ENCODE data around the gene POGLUT2.

Gene POGLUT2

DNA sequence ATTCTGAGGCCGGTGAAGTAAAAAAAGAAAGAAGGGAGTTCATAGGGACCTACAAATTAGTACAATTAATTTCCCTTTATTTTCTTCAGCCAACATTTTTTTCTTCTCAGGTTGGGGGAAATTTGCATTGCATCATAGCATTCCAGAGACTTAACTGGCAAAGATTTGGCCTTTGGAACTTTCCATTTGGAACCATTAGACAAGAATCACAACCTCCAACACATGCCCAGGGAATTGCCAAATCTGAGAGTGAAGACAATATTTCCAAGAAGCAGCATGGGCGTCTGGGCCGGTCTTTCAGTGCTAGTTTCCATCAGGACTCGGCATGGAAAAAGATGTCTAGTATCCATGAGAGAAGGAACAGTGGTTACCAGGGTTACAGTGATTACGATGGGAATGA lies 40.7 kb upstream of the POGLUT2 start:
- in situ Hi-C loops (cut with HindIII; ENCODE audit: low sequenced_read_pairs): no loop called here
- H3K4me3 ChIP-seq (ENCODE audit: low read depth, low read length): no peak overlapping the region
- no peak for DNase-seq (ENCODE audit: low read depth)
- TF ChIP-seq CTCF (IDR thresholded peaks at IDR 0.05; ENCODE audit: low read depth, low read length, missing control alignments): no peak

DNA sequence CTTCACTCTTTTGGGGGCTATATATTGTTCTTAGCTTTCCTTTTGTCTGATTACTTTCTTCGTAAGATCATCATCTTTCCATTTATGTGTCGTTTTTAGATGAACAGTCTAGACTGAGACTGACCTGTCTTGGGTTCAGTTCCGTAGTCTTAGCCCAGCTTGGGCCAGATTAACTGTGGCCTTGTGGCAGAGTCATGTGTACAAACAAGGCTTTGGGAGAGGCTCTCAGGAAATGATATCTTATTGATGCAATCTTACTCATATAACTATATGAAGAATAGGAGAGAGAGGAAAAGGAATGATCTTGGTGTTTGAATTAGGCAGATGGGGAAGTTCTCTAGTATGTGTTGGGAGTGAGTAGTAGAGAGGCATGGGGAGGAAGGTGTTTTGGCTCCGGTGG lies 40.2 kb upstream of the POGLUT2 start:
- in situ Hi-C loops (cut with HindIII; ENCODE audit: low sequenced_read_pairs): no loop called here
- H3K4me3 ChIP-seq (ENCODE audit: low read depth, low read length): no peak overlapping the region
- TF ChIP-seq CTCF (IDR thresholded peaks at IDR 0.05; ENCODE audit: low read depth, low read length, missing control alignments): no peak
- no peak for DNase-seq (ENCODE audit: low read depth)

GRCh38 chr13:102838273-102838672 lies 39.5 kb upstream of the POGLUT2 start:
- no peak overlapping the region for H3K4me3 ChIP-seq (ENCODE audit: low read depth, low read length)
- in situ Hi-C loops (cut with HindIII; ENCODE audit: low sequenced_read_pairs): no loop called here
- no peak for TF ChIP-seq CTCF (IDR thresholded peaks at IDR 0.05; ENCODE audit: low read depth, low read length, missing control alignments)
- DNase-seq (ENCODE audit: low read depth): no peak

DNA sequence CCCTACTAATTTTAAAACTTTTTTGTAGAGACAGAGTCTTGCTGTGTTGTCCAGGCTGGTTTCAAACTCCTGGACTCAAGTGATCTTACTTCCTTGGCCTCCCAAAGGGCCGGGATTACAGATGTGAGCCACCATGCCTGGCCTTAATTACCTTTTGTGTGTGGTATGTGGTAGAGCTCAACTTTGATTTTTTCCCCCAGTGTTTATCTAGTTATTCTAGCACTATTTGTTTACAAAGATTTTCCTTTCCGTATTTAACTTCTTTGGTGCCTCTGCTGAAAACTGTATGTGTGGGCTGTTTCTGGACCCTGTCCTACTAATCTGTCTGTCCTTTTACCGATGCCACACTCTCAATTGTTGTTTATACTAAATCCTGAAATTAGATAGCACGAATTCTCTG lies 37.7 kb upstream of the POGLUT2 start:
- DNase-seq (ENCODE audit: low read depth): no peak
- TF ChIP-seq CTCF (IDR thresholded peaks at IDR 0.05; ENCODE audit: low read depth, low read length, missing control alignments): no peak
- in situ Hi-C loops (cut with HindIII; ENCODE audit: low sequenced_read_pairs): no loop called here

GRCh38 chr13:102830646-102831045 lies 31.9 kb upstream of the POGLUT2 start:
- no peak overlapping the region for H3K4me3 ChIP-seq (ENCODE audit: low read depth, low read length)
- no peak for DNase-seq (ENCODE audit: low read depth)
- in situ Hi-C loops (cut with HindIII; ENCODE audit: low sequenced_read_pairs): no loop called here
- no peak for TF ChIP-seq CTCF (IDR thresholded peaks at IDR 0.05; ENCODE audit: low read depth, low read length, missing control alignments)

More for the DNA sequence above, 37.7 kb upstream of the POGLUT2 start:
- no peak overlapping the region for H3K4me3 ChIP-seq (ENCODE audit: low read depth, low read length)

GRCh38 chr13:102825921-102826706 lies 27.3 kb upstream of the POGLUT2 start:
- no peak for TF ChIP-seq CTCF (IDR thresholded peaks at IDR 0.05; ENCODE audit: low read depth, low read length, missing control alignments)
- H3K4me3 ChIP-seq (ENCODE audit: low read depth, low read length): peak overlapping the region; percentile 29
- in situ Hi-C loops (cut with HindIII; ENCODE audit: low sequenced_read_pairs): no loop called here
- peak; percentile 93 for DNase-seq (ENCODE audit: low read depth)

Data from astrocyte of the cerebellum (primary cell).